IMR-90 (cell line): ENCODE data around the gene SNRPB2.

ENCODE experiments used
- ELK1 ChIP-seq: fragments of 150-350 bp; IDR thresholded peaks from 2 replicates; pipeline ENCODE4 v1.6.1; 2016; ENCODE audit warnings: low read depth, mild to moderate bottlenecking, low read length, moderate library complexity, borderline replicate concordance
- FOS ChIP-seq: fragments of 150-350 bp; IDR thresholded peaks from 2 replicates; pipeline ENCODE4 v1.6.1; 2016; ENCODE audit warnings: low read depth, low read length
- MXI1 ChIP-seq: IDR thresholded peaks from 2 replicates; pipeline ENCODE4 v1.6.1; 2012; ENCODE audit warnings: low read depth, mild to moderate bottlenecking, low read length, moderate library complexity, borderline replicate concordance
- POLR2A ChIP-seq: IDR thresholded peaks from 2 replicates; pipeline ENCODE4 v1.6.1; 2012; ENCODE audit warnings: mild to moderate bottlenecking, low read depth, low read length
- RAD21 ChIP-seq: IDR thresholded peaks from 2 replicates; pipeline ENCODE4 v1.6.1; 2012; ENCODE audit warnings: low read length, improper control_type of control experiment
- RFX5 ChIP-seq: IDR thresholded peaks from 2 replicates; pipeline ENCODE4 v1.8.0; 2012; ENCODE audit warnings: low read depth, mild to moderate bottlenecking, low read length, moderate library complexity
- SMC3 ChIP-seq: fragments of 150-350 bp; IDR thresholded peaks from 2 replicates; pipeline ENCODE4 v1.6.1; 2016; ENCODE audit warnings: low read depth, mild to moderate bottlenecking, antibody characterized with exemption, low read length, moderate library complexity
- TF ChIP-seq, protein P1 (sequence below): conservative IDR thresholded peaks from 2 replicates; pipeline ENCODE4 v1.5.1; 2012; ENCODE audit warnings: mild to moderate bottlenecking, low read depth, low read length, improper control_type of control experiment

- no peak for TF ChIP-seq ELK1
- no peak for TF ChIP-seq POLR2A
- TF ChIP-seq, protein P1, sequence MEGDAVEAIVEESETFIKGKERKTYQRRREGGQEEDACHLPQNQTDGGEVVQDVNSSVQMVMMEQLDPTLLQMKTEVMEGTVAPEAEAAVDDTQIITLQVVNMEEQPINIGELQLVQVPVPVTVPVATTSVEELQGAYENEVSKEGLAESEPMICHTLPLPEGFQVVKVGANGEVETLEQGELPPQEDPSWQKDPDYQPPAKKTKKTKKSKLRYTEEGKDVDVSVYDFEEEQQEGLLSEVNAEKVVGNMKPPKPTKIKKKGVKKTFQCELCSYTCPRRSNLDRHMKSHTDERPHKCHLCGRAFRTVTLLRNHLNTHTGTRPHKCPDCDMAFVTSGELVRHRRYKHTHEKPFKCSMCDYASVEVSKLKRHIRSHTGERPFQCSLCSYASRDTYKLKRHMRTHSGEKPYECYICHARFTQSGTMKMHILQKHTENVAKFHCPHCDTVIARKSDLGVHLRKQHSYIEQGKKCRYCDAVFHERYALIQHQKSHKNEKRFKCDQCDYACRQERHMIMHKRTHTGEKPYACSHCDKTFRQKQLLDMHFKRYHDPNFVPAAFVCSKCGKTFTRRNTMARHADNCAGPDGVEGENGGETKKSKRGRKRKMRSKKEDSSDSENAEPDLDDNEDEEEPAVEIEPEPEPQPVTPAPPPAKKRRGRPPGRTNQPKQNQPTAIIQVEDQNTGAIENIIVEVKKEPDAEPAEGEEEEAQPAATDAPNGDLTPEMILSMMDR, result no peak
- no peak for TF ChIP-seq SMC3
- no peak for TF ChIP-seq FOS
- no peak for TF ChIP-seq MXI1
- no peak for TF ChIP-seq RAD21
- no peak for TF ChIP-seq RFX5
These were observed 19.7 kb downstream of the SNRPB2 start for GRCh38 chr20:16749573-16749972.
